Loucy (cell line): ENCODE results near the gene UGT3A1.

Source experiments
- H2AFZ ChIP-seq: fragments of 200-600 bp; sonication (generic); 2 replicates; pipeline ENCODE4 v1.6.0; 2016; ENCODE audit warnings: antibody characterized with exemption, mild to moderate bottlenecking, low read length, moderate library complexity
- H3F3A ChIP-seq: fragments of 200-600 bp; 2 replicates; pipeline ENCODE4 v1.6.0; 2016; ENCODE audit warnings: antibody characterized with exemption, low read depth, mild to moderate bottlenecking
- H3K27me3 ChIP-seq: fragments of 200-600 bp; sonication (generic); 2 replicates; pipeline ENCODE4 v1.6.1; 2014; ENCODE audit warnings: low read length, mild to moderate bottlenecking; ENCODE audit not compliant: insufficient read depth, poor library complexity, severe bottlenecking
- H3K36me3 ChIP-seq: fragments of 200-600 bp; sonication (generic); 2 replicates; pipeline ENCODE4 v1.6.1; 2016; ENCODE audit warnings: low read length; ENCODE audit not compliant: insufficient read depth
- H3K4me1 ChIP-seq: fragments of 200-600 bp; sonication (generic); 2 replicates; pipeline ENCODE4 v1.5.1; 2014; ENCODE audit warnings: low read length, mild to moderate bottlenecking; ENCODE audit not compliant: insufficient read depth, poor library complexity, severe bottlenecking
- H3K4me2 ChIP-seq: fragments of 200-600 bp; sonication (generic); 2 replicates; pipeline ENCODE4 v1.6.0; 2014; ENCODE audit warnings: antibody characterized with exemption, low read length, low read depth, mild to moderate bottlenecking; ENCODE audit not compliant: poor library complexity, severe bottlenecking
- H3K4me3 ChIP-seq: fragments of 200-600 bp; sonication (generic); 2 replicates; pipeline ENCODE4 v1.5.1; 2014; ENCODE audit warnings: low read length, mild to moderate bottlenecking, mixed read lengths; ENCODE audit not compliant: poor library complexity, severe bottlenecking
- H3K79me2 ChIP-seq: fragments of 200-600 bp; sonication (generic); 2 replicates; pipeline ENCODE4 v1.6.1; 2014; ENCODE audit warnings: low read length; ENCODE audit not compliant: insufficient read depth
- H3K9ac ChIP-seq: fragments of 200-600 bp; sonication (generic); 2 replicates; pipeline ENCODE4 v1.6.0; 2014; ENCODE audit warnings: mild to moderate bottlenecking, low read depth, low read length, moderate library complexity; ENCODE audit not compliant: poor library complexity, severe bottlenecking
- H3K9me2 ChIP-seq: fragments of 200-600 bp; sonication (generic); replicated peaks from 2 replicates; pipeline ENCODE4 v1.6.1; 2016; ENCODE audit warnings: low read depth, low read length, mixed read lengths
- H3K9me3 ChIP-seq: fragments of 200-600 bp; sonication (generic); 2 replicates; pipeline ENCODE4 v1.6.1; 2014; ENCODE audit warnings: mild to moderate bottlenecking, antibody characterized with exemption, low read length, low read depth; ENCODE audit not compliant: insufficient read depth
- H4K20me1 ChIP-seq: fragments of 200-600 bp; sonication (generic); 2 replicates; pipeline ENCODE4 v1.6.0; 2014; ENCODE audit warnings: antibody characterized with exemption, low read length, mild to moderate bottlenecking; ENCODE audit not compliant: insufficient read depth, poor library complexity, severe bottlenecking
- EZH2phosphoT487 ChIP-seq: fragments of 200-600 bp; IDR thresholded peaks from 2 replicates; pipeline ENCODE4 v1.6.1; 2018; ENCODE audit warnings: antibody characterized with exemption, mild to moderate bottlenecking, moderate library complexity, borderline replicate concordance
- TF ChIP-seq, protein P1 (sequence below): fragments of 200-600 bp; sonication (generic); conservative IDR thresholded peaks from 2 replicates; pipeline ENCODE4 v1.5.1; 2014; ENCODE audit warnings: mild to moderate bottlenecking, antibody characterized with exemption, low read length

Gene UGT3A1

DNA sequence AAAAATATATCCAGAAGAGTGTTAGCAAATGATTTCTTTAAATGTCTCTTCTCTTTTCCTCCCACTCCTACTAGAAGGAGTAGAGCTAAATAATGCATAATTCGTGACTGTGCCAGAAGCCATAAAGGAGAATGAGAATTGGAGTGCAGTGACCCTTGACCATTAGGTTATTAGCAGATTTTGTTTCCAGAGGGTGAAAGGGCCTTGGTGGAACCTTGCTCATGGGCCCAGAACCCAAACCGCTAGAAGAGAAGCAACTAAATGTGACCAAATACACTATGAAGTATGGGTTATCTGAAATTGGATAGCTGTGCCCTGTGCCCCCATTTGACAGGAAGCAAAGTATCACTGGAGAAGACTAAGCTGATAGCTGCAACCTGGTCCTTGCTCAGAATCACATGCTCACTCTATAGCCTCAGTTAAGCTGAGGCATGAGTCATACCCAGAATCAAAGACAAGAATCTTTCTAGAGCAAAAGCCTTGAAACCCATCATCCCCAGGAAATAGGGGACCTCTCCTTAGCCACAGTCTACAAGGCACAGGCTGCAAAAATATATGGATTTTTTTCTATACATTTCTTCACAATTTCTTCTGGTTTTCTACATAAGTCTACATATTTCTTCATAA, 89.0 kb downstream of the UGT3A1 start:
- Histone ChIP-seq H3K4me2 (no peak overlapping the region), H3K4me1 (peaks cover 44% of the 10 kb centered on the region)

More for the DNA sequence above, 89.0 kb downstream of the UGT3A1 start:
- H2AFZ ChIP-seq: no peak overlapping the region
- no peak overlapping the region for H3K4me3 ChIP-seq
- H4K20me1 ChIP-seq: no peaks in the 10 kb centered on the region
- H3K27me3 ChIP-seq: no peaks in the 10 kb centered on the region
- no peaks in the 10 kb centered on the region for H3K36me3 ChIP-seq
- H3K79me2 ChIP-seq: no peaks in the 10 kb centered on the region
- no peaks in the 10 kb centered on the region; the same call in 1 of the 2 replicates for H3K9me3 ChIP-seq
- TF ChIP-seq, protein P1, sequence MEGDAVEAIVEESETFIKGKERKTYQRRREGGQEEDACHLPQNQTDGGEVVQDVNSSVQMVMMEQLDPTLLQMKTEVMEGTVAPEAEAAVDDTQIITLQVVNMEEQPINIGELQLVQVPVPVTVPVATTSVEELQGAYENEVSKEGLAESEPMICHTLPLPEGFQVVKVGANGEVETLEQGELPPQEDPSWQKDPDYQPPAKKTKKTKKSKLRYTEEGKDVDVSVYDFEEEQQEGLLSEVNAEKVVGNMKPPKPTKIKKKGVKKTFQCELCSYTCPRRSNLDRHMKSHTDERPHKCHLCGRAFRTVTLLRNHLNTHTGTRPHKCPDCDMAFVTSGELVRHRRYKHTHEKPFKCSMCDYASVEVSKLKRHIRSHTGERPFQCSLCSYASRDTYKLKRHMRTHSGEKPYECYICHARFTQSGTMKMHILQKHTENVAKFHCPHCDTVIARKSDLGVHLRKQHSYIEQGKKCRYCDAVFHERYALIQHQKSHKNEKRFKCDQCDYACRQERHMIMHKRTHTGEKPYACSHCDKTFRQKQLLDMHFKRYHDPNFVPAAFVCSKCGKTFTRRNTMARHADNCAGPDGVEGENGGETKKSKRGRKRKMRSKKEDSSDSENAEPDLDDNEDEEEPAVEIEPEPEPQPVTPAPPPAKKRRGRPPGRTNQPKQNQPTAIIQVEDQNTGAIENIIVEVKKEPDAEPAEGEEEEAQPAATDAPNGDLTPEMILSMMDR: no peak
- no peak for TF ChIP-seq EZH2phosphoT487
- no peaks in the 10 kb centered on the region for H3K9me2 ChIP-seq
- no peak overlapping the region for H3K9ac ChIP-seq
- H3F3A ChIP-seq: no peaks in the 10 kb centered on the region
